HG03097 (cell line): ENCODE results near the gene IGFBP7.

Experiments
- ATAC-seq: cut with Tn5 transposase; IDR thresholded peaks from one replicate; pipeline ENCODE4 v1.9.1; 2021; ENCODE audit not compliant: unreplicated experiment, low FRiP score

Gene IGFBP7

DNA sequence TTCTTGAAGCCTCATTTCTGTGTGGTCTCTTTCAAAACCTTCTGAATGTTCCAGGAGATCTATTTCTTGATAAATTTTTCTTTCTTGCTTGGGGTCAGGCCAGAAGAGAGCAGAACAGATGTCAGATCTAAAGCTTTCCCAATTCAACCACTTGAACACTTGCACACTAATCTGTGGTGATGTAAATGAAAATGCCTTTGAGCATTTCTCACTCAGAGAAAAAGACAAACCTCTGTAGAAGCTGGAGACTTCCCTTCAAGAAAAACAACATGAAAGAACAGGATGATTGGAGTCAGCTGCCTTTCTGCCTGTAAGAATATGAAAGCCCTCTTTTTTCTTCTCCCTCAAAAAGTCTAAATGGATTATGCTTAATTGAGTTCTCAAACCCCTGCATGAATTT, 11.2 kb downstream of the IGFBP7 start:
- no peak for ATAC-seq

DNA sequence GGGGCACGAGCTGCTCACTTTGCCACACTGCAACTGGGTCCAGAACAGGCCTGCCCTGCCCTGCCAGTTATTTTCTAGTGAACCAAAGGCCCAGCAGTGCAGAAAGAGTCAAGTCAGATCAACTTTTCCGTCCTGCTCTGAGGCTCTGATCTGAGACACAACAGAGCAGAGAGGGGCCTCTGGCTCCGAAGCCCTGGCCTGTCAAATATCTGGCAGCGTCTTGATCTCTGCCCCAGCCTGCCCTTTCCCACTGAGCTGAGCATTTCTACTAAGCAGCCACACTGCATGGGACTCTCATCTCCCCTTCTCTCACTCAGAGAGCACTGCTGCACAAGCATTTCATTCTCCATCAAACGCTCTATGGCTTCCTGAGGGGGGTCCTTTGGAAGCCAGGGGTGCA, 11.8 kb downstream of the IGFBP7 start:
- ATAC-seq: no peak

DNA sequence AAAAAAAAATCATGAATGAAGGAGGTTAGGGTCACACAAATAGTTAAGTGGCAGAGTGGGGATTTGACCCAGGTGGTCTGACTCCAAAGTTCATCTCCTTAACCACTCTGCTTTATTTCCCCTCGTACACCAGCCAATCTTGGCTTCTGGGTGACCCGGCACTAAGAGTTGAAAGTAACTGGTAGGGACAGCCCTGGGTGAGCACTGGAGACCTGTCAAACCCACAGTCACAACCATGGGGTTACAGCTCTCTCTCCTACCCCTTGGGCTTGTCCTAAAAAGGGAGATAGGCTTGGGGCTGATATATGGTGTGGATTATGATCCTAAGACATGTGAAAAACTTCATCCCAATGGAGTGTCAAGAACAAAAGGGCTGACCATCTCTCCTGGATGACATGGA, 12.5 kb downstream of the IGFBP7 start:
- no peak for ATAC-seq

GRCh38 chr4:57095956-57096355, 14.2 kb downstream of the IGFBP7 start:
- ATAC-seq: no peak

DNA sequence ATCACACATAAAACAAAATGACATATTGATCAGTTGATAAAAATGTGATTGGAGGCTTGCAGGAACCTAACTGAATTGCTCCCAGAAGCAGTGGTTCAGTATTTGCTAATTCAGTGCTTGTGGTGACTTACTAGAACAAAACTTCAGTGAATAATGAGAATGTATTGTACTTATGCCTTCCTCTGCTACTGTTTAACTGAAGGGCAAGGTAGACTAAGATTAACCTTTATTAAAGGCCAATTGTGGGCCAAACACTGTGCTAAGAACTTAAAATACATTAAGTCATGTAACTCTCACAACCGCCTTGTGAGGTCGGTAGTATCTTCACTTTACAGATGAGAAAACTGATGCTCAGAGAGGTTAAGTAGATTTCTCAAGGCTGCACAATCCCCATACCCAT, 14.9 kb downstream of the IGFBP7 start:
- no peak for ATAC-seq

- no peak for ATAC-seq
Observed at GRCh38 chr4:57094832-57095223, 15.4 kb downstream of the IGFBP7 start.

GRCh38 chr4:57093845-57094831, 16.0 kb downstream of the IGFBP7 start:
- no peak for ATAC-seq

GRCh38 chr4:57091657-57092162, 18.5 kb downstream of the IGFBP7 start:
- ATAC-seq: no peak

DNA sequence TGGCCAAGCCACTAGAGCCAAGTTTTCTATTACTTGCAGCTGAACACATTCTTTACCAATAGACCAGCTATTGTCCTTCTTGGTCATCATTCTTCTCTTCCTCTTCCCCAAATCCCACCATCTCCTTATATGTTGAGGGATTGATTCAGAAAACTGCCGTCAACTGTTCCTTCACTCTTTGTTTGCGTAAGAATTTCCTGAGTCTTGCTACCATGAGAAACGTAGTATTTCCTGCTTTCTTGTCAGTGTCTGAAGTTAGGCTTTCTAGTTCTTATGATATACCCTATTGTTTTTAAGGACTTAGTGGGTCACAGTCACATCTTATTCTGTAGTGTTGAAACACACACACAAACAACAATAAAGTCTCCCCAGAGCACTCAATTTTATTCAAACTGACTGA, 20.1 kb downstream of the IGFBP7 start:
- no peak for ATAC-seq

GRCh38 chr4:57089549-57089948, 20.6 kb downstream of the IGFBP7 start:
- no peak for ATAC-seq

DNA sequence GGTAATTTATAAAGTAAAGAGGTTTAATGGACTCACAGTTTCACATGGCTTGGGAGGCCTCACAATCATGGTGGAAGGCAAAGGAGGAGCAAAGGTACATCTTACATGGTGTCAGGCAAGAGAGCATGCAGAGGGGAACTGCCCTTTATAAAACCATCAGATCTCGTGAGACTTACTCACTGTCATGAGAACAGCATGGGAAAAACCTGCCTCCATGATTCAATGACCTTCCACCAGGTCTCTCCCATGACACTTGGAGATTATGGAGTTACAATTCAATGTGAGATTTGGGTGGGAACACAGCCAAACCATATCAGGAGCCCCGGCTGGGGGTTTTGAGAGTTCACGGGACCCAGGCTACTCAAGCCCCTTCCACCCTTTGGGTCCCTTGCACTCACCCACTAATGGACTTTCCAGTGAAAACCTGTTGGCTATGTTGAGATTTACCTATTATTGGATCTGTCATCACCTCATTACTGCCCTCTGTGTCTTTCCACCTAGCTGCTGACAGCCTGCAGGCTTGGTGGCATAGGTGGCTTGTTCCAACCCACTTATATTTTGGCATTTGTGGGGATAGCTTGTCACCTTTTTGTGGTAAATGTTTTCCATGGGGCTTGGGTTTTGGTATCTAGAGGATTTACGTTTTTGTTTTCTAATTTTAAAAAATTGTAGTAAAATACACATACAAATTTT, 24.0 kb downstream of the IGFBP7 start:
- ATAC-seq: no peak

DNA sequence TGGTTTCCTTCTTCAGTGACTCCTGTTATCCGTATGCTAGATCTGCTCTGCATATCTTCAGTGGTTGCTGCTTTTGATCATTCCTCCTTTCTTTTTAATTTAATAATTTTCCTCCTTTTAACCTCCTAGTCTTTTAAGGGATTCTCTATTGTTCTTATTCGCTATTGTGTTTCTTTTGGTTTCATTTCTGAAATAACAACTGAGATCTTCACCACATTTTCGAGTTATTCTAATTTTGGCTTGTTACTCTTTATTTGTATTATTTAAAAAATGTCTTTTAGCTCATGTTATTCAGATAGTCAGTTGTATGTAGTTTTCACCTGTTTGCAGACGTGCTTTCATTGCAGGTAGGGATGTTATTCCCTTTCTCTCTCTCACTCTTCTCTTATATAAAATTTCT, 24.9 kb downstream of the IGFBP7 start:
- ATAC-seq: no peak

- no peak for ATAC-seq
Observed at GRCh38 chr4:57084360-57084759, 25.8 kb downstream of the IGFBP7 start.

DNA sequence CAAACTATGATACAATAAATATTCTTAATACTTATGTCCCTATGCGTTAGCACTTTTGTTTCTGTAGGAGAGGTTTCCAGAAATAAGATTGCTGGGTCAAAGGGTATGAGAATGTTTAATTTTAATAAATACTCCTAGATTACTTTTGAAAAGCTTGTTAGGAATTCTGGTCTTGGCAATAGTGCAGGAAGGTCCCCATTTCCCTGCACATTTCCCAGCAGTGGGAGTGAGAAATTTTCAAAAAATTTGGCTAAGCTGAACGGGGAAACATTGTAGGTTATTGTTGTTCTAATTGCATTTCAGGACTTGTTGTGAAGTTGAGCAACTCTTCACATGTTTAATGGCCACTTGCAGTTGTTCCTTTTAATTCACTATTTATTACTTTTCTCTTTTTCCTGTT, 27.1 kb downstream of the IGFBP7 start:
- ATAC-seq: no peak

- no peak for ATAC-seq
Observed at GRCh38 chr4:57081651-57082621, 28.2 kb downstream of the IGFBP7 start.

DNA sequence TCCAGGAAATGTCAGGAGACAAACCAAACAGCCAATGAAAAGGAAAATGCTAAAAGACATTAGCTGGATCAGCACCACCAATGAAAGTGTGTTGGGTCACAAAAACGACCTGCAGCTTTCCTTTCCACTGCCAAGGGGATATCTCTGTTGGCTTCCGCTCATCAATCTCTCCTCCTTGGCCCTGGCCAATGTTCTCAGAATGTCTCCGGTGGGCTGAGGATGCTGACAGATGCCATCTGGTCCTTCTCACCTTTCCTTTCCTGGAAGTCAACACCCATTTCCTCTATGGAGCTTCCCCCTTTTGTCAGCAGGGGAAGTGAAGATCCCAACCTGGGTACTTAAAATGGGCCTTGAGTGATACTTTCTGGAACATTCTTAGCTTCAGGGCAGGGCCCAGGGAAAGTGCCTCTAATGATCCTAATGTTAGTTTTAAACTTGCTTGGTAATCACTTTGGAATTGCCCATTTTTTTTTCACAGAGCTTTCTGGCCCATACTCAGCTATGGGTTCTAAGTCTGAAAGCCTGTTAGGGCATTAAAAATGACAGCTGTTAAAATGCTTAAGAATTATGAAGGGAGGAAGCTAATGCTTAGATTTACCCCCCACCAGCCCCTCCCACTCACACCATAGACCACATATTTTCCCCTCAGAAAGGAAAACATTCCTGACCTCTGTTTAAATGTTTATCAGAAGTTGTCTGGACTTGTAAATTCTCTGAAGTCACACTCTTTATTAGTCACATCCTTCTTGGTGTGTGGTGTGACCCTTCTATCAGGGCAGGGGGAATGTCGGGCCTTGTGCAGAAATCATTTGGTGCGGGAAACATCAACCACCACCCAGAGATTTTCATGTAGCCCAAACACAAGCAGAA, 29.2 kb downstream of the IGFBP7 start:
- no peak for ATAC-seq

GRCh38 chr4:57078685-57079521, 31.3 kb downstream of the IGFBP7 start:
- no peak for ATAC-seq

- no peak for ATAC-seq
Observed at GRCh38 chr4:57077550-57078343, 32.4 kb downstream of the IGFBP7 start.
